ENCODE measurements around the gene NECTIN2. TPM values are rescaled to one million over a fixed set of nuclear protein-coding genes. Genes with fewer than 3 reads are reported as not detected.
A peak's percentile ranks its signal among the peaks of the same experiment; 100 is the strongest.

Gene NECTIN2
- total and polyA plus RNA-seq, 2 donors = 27.4 to 50.2 TPM

GRCh38 chr19:44890366-44891015 is 44.4 kb downstream of the NECTIN2 start:
- Histone ChIP-seq H3K4me3 (ENCODE audit: low read depth, low read length) (peak overlapping the region; percentile 36), H3K36me3 (ENCODE audit: insufficient read depth) (peaks cover 3% of the 10 kb centered on the region), H3K4me1 (ENCODE audit: insufficient read depth) (no peaks in the 10 kb centered on the region), H3K27ac (ENCODE audit: low read depth) (peak overlapping the region; percentile 77)
- DNase-seq (ENCODE audit: extremely low spot score) = peak; percentile 97
- WGBS = under 1% methylated on average over 40 of the region's 40 CpGs

GRCh38 chr19:44891016-44891882 is 45.2 kb downstream of the NECTIN2 start, which contains the start of gene TOMM40:
TOMM40 (plus strand) TSS chr19:44891254; CDS start chr19:44891416, 162 bp downstream.
- Histone ChIP-seq H3K4me1 (ENCODE audit: insufficient read depth) (no peaks in the 10 kb centered on the region), H3K4me3 (ENCODE audit: low read depth, low read length) (peak within 1 kb of the TSS; percentile 73), H3K36me3 (ENCODE audit: insufficient read depth) (peaks cover 3% of the 10 kb centered on the region), H3K27ac (ENCODE audit: low read depth) (peak within 1 kb of the TSS; percentile 77)
- peak; percentile 100 for DNase-seq (ENCODE audit: extremely low spot score)
- WGBS = under 1% methylated on average over 81 of the region's 81 CpGs

GRCh38 chr19:44892932-44893331 is 46.8 kb downstream of the NECTIN2 start:
- H3K27ac ChIP-seq (ENCODE audit: low read depth) = no peak overlapping the region
- H3K36me3 ChIP-seq (ENCODE audit: insufficient read depth) = peaks cover 3% of the 10 kb centered on the region
- DNase-seq (ENCODE audit: extremely low spot score) = no peak
- 92% methylated on average over 7 of the region's 7 CpGs for WGBS
- H3K4me1 ChIP-seq (ENCODE audit: insufficient read depth) = no peaks in the 10 kb centered on the region
- no peak overlapping the region for H3K4me3 ChIP-seq (ENCODE audit: low read depth, low read length)

GRCh38 chr19:44893332-44894051 is 47.4 kb downstream of the NECTIN2 start:
- peaks cover 3% of the 10 kb centered on the region for H3K36me3 ChIP-seq (ENCODE audit: insufficient read depth)
- WGBS = 92% methylated on average over 18 of the region's 18 CpGs

GRCh38 chr19:44894052-44894400 is 47.9 kb downstream of the NECTIN2 start:
- H3K4me3 ChIP-seq (ENCODE audit: low read depth, low read length) = no peak overlapping the region
- WGBS = 96% methylated on average over 6 of the region's 6 CpGs
- no peaks in the 10 kb centered on the region for H3K4me1 ChIP-seq (ENCODE audit: insufficient read depth)
- H3K36me3 ChIP-seq (ENCODE audit: insufficient read depth) = peaks cover 3% of the 10 kb centered on the region
- no peak overlapping the region for H3K27ac ChIP-seq (ENCODE audit: low read depth)
- DNase-seq (ENCODE audit: extremely low spot score) = no peak

More at GRCh38 chr19:44893332-44894051, 47.4 kb downstream of the NECTIN2 start:
- H3K4me1 ChIP-seq (ENCODE audit: insufficient read depth) = no peaks in the 10 kb centered on the region
- no peak for DNase-seq (ENCODE audit: extremely low spot score)
- H3K27ac ChIP-seq (ENCODE audit: low read depth) = no peak overlapping the region
- no peak overlapping the region for H3K4me3 ChIP-seq (ENCODE audit: low read depth, low read length)

GRCh38 chr19:44894946-44895345 is 48.8 kb downstream of the NECTIN2 start:
- 83% methylated on average over 9 of the region's 9 CpGs for WGBS
- Histone ChIP-seq H3K4me3 (ENCODE audit: low read depth, low read length) (no peak overlapping the region), H3K4me1 (ENCODE audit: insufficient read depth) (no peaks in the 10 kb centered on the region), H3K27ac (ENCODE audit: low read depth) (no peak overlapping the region), H3K36me3 (ENCODE audit: insufficient read depth) (peaks cover 3% of the 10 kb centered on the region)
- DNase-seq (ENCODE audit: extremely low spot score) = no peak

GRCh38 chr19:44897835-44898234 is 51.7 kb downstream of the NECTIN2 start:
- DNase-seq (ENCODE audit: extremely low spot score) = no peak
- H3K4me3 ChIP-seq (ENCODE audit: low read depth, low read length) = no peak overlapping the region
- H3K27ac ChIP-seq (ENCODE audit: low read depth) = no peak overlapping the region
- H3K4me1 ChIP-seq (ENCODE audit: insufficient read depth) = no peaks in the 10 kb centered on the region
- H3K36me3 ChIP-seq (ENCODE audit: insufficient read depth) = peaks cover 3% of the 10 kb centered on the region
- WGBS = 91% methylated on average over 8 of the region's 8 CpGs

- 92% methylated on average over 19 of the region's 19 CpGs for WGBS
- Histone ChIP-seq H3K36me3 (ENCODE audit: insufficient read depth) (no peaks in the 10 kb centered on the region), H3K4me1 (ENCODE audit: insufficient read depth) (no peaks in the 10 kb centered on the region), H3K4me3 (ENCODE audit: low read depth, low read length) (no peak overlapping the region), H3K27ac (ENCODE audit: low read depth) (no peak overlapping the region)
- DNase-seq (ENCODE audit: extremely low spot score) = no peak
Observed at GRCh38 chr19:44900328-44901244, 54.5 kb downstream of the NECTIN2 start.

- H3K4me3 ChIP-seq (ENCODE audit: low read depth, low read length) = no peak overlapping the region
- H3K36me3 ChIP-seq (ENCODE audit: insufficient read depth) = no peaks in the 10 kb centered on the region
- no peak overlapping the region for H3K27ac ChIP-seq (ENCODE audit: low read depth)
- DNase-seq (ENCODE audit: extremely low spot score) = no peak
- WGBS = 71% methylated on average over 15 of the region's 15 CpGs
- H3K4me1 ChIP-seq (ENCODE audit: insufficient read depth) = no peaks in the 10 kb centered on the region
Observed at GRCh38 chr19:44903216-44903601, 57.1 kb downstream of the NECTIN2 start.

GRCh38 chr19:44903602-44904425 is 57.7 kb downstream of the NECTIN2 start:
- DNase-seq (ENCODE audit: extremely low spot score) = no peak
- Histone ChIP-seq H3K36me3 (ENCODE audit: insufficient read depth) (no peaks in the 10 kb centered on the region), H3K4me1 (ENCODE audit: insufficient read depth) (no peaks in the 10 kb centered on the region), H3K4me3 (ENCODE audit: low read depth, low read length) (no peak overlapping the region), H3K27ac (ENCODE audit: low read depth) (no peak overlapping the region)
- WGBS = 15% methylated on average over 24 of the region's 24 CpGs

- H3K36me3 ChIP-seq (ENCODE audit: insufficient read depth) = no peaks in the 10 kb centered on the region
- no peak for DNase-seq (ENCODE audit: extremely low spot score)
Observed at GRCh38 chr19:44904426-44904994, 58.4 kb downstream of the NECTIN2 start.

More at GRCh38 chr19:44904426-44904994, 58.4 kb downstream of the NECTIN2 start:
- H3K27ac ChIP-seq (ENCODE audit: low read depth) = no peak overlapping the region
- no peaks in the 10 kb centered on the region for H3K4me1 ChIP-seq (ENCODE audit: insufficient read depth)
- no peak overlapping the region for H3K4me3 ChIP-seq (ENCODE audit: low read depth, low read length)
- WGBS = 40% methylated on average over 12 of the region's 12 CpGs

Measured in urinary bladder (tissue), 4 donors.